PFSK-1 (cell line): ENCODE data around the gene FBXL13.

Experiments used
- FOXP2 ChIP-seq: optimal IDR thresholded peaks from 2 replicates; pipeline ENCODE3; 2011; ENCODE audit warnings: borderline replicate concordance, control low read depth, inconsistent platforms; ENCODE audit not compliant: insufficient read depth; ENCODE audit errors: extremely low read length, extremely low read depth
- POLR2AphosphoS5 ChIP-seq: IDR thresholded peaks from 2 replicates; pipeline ENCODE4 v1.6.1; 2012; ENCODE audit warnings: low read depth, mild to moderate bottlenecking, control low read depth, low read length, moderate library complexity
- SIN3A ChIP-seq: IDR thresholded peaks from 2 replicates; pipeline ENCODE4 v1.6.1; 2012; ENCODE audit warnings: mild to moderate bottlenecking, low read length, moderate library complexity, borderline replicate concordance; ENCODE audit not compliant: insufficient read depth
- TAF1 ChIP-seq: IDR thresholded peaks from 2 replicates; pipeline ENCODE4 v1.6.1; 2012; ENCODE audit warnings: low read length, control low read depth, borderline replicate concordance; ENCODE audit not compliant: insufficient read depth
- TF ChIP-seq, protein P1 (sequence below), 2 experiments: IDR thresholded peaks; 2 replicates each; pipeline versions ENCODE4 v1.6.1 to v1.8.0; 2011 to 2012; ENCODE audit warnings: low read depth in 2 of 2, low read length in 2 of 2, control low read depth in 1 of 2, inconsistent platforms in 1 of 2, mild to moderate bottlenecking in 1 of 2, moderate library complexity in 1 of 2; ENCODE audit not compliant: insufficient read depth in 1 of 2

Gene FBXL13

DNA sequence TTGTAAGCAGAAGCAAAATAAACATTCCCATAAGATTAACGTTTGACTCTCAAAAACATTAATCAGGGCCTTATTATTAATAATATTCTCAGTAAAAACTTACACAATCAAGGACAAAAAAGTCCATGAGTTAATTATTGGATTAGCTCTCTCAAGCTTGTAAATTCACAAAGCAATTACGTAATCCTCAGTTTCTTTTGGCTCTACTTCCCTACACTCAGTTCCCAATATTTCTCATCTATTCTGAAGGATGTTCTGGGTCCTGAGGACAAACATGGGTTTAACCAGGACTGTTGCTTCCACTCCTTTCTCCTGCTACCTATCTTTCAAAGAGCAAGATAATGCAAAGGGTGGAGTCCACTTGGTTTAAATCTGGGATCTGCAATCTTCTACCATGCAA, 15.1 kb downstream of the FBXL13 start:
- TF ChIP-seq, protein P1, sequence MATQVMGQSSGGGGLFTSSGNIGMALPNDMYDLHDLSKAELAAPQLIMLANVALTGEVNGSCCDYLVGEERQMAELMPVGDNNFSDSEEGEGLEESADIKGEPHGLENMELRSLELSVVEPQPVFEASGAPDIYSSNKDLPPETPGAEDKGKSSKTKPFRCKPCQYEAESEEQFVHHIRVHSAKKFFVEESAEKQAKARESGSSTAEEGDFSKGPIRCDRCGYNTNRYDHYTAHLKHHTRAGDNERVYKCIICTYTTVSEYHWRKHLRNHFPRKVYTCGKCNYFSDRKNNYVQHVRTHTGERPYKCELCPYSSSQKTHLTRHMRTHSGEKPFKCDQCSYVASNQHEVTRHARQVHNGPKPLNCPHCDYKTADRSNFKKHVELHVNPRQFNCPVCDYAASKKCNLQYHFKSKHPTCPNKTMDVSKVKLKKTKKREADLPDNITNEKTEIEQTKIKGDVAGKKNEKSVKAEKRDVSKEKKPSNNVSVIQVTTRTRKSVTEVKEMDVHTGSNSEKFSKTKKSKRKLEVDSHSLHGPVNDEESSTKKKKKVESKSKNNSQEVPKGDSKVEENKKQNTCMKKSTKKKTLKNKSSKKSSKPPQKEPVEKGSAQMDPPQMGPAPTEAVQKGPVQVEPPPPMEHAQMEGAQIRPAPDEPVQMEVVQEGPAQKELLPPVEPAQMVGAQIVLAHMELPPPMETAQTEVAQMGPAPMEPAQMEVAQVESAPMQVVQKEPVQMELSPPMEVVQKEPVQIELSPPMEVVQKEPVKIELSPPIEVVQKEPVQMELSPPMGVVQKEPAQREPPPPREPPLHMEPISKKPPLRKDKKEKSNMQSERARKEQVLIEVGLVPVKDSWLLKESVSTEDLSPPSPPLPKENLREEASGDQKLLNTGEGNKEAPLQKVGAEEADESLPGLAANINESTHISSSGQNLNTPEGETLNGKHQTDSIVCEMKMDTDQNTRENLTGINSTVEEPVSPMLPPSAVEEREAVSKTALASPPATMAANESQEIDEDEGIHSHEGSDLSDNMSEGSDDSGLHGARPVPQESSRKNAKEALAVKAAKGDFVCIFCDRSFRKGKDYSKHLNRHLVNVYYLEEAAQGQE (IDR thresholded peaks at IDR 0.05; ENCODE audit: insufficient read depth in 1 of 2, low read depth in 2 of 2, low read length in 2 of 2): no peak

DNA sequence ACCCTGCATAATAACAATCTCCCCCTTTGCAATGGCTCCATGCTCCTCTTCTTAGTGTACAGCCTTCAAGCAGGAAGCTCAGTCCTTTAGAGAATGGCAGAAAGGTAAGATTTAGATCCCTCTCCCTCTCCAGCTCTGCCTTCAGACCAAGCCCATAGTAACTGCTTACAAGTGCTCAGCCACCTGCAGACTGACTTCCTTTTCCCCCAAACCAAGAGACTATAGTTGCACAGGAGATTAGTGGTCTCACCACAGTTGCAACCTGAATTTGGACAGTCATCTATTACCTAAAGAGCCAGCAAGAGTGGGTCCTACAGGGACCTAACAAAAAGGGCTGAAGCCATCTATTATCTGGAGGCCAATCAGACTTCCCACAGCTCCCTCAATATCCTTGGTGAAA, 16.5 kb downstream of the FBXL13 start:
- TF ChIP-seq FOXP2 (no peak), TAF1 (no peak), POLR2AphosphoS5 (no peak), SIN3A (no peak)
- TF ChIP-seq, protein P1 (IDR thresholded peaks at IDR 0.05; ENCODE audit: insufficient read depth in 1 of 2, low read depth in 2 of 2, low read length in 2 of 2): no peak

DNA sequence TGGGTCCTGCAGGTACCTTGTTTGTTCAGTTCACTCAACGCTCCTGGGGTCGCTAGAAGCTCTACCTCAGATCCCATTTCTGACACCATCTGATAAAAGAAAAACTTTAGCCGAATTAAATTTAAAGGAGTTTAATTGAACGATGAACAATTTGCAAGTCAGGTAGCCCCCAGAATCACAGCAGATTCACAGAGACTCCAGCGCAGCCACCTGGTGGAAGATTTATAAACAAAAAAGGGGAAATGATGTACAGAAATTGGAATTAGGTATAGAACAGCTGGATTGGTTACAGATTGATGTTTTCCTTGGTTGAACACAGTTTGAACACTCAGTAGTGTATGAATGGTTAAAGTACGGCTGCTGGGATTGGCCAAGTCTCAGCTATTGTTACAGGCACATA, 23.1 kb downstream of the FBXL13 start:
- TF ChIP-seq POLR2AphosphoS5 (no peak), TAF1 (no peak), SIN3A (no peak), FOXP2 (no peak)
- TF ChIP-seq, protein P1 (IDR thresholded peaks at IDR 0.05; ENCODE audit: insufficient read depth in 1 of 2, low read depth in 2 of 2, low read length in 2 of 2): no peak

DNA sequence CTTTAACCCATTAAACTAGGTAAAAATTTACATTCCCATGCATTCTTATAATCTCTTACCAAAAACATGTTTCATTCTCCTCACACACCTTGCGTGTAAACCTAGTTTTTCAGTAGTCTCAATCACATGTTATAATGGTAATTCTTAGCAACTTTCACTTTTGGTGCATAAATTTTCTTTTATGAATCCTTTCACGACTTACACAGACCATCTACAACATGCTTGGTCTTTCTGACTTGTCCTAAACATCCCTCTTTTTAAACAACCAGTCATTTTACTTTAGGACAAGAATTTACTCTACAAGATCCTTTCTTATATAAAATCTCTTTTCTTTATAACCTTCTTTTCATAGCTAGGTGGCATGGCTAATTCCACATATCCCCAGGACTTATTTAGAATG, 25.8 kb downstream of the FBXL13 start:
- no peak for TF ChIP-seq POLR2AphosphoS5
- no peak for TF ChIP-seq FOXP2
- TF ChIP-seq SIN3A: no peak

DNA sequence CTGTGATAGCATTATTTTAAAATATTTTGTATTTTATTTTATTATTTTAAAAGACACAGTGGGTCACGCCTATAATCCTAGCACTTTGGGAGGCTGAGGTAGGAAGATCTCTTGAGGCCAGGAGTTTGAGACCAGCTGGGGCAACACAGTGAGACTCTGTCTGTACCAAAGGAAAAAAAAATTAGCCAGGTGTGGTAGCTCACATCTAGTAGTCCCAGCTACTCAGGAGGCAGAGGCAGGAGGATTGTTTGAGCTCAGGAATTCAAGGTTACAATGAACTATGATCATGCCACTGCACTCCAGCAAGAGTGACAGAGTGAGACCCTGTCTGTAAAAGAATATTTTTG, 37.1 kb downstream of the FBXL13 start:
- TF ChIP-seq, protein P1 (IDR thresholded peaks at IDR 0.05; ENCODE audit: insufficient read depth in 1 of 2, low read depth in 2 of 2, low read length in 2 of 2): no peak
- TF ChIP-seq TAF1 (no peak), FOXP2 (no peak)

DNA sequence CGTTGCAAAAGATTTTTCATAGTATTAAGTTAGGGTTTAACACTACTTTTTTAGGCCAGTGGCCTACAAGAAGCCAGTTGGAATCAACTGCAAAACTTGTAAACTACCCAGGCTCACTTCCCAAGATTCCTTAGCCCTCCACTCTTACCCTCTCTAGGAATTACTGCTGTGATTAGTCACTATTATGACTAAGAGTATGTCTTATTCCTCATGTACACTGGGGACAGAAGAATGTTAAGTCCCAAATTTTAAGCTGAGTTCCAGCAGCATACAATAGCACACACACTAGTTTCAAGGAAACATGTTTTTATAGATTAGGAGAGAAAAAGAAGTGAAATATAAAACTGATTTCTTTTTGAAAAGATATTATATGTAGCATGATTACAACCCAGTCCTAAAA, 42.8 kb downstream of the FBXL13 start:
- TF ChIP-seq, protein P1 (IDR thresholded peaks at IDR 0.05; ENCODE audit: insufficient read depth in 1 of 2, low read depth in 2 of 2, low read length in 2 of 2): no peak
- TF ChIP-seq SIN3A (no peak), FOXP2 (no peak), TAF1 (no peak), POLR2AphosphoS5 (no peak)
